Peyer's patch (tissue), 4 donors: ENCODE results near the gene ACD.

ENCODE experiments used
- CTCF ChIP-seq, 6 experiments: fragments of 450-650 bp in 4 of 6; fragments of 200-600 bp in 2 of 6; sonication (generic) in 1 of 6; IDR thresholded peaks; one replicate each; pipeline ENCODE4 v1.5.1; 2017 to 2019; ENCODE audit warnings: antibody characterized with exemption in 6 of 6, mild to moderate bottlenecking in 3 of 6, moderate library complexity in 1 of 6
- POLR2A ChIP-seq, 2 donors: fragments of 450-650 bp; IDR thresholded peaks; one replicate each; pipeline ENCODE4 v1.5.1; 2017; ENCODE audit warnings: antibody characterized with exemption in 2 of 2, mild to moderate bottlenecking in 2 of 2, moderate library complexity in 2 of 2

- TF ChIP-seq CTCF (IDR thresholded peaks at IDR 0.05) (no peak), POLR2A (IDR thresholded peaks at IDR 0.05) (no peak)
Observed at GRCh38 chr16:67637625-67638024, 22.4 kb downstream of the ACD start.
